Naive B cell (primary cell): ENCODE measurements around the gene NXPH4. TPM values are rescaled to one million over a fixed set of nuclear protein-coding genes. Genes with fewer than 3 reads are reported as not detected.

Source experiments
- ATAC-seq, 2 donors: fragments of 150-1000 bp; cut with Tn5 transposase; 2 replicates each; pipeline ENCODE4 v1.10.0; 2021; ENCODE audit warnings: low read depth in 2 of 2, mild to moderate bottlenecking in 2 of 2, moderate library complexity in 2 of 2
- DNase-seq: peaks from one replicate; pipeline ENCODE4 v3.0.0; 2022
- H3K27ac Mint-ChIP-seq, 6 donors: one replicate each; pipeline ENCODE4 v1.8.0; 2020 to 2022; ENCODE audit warnings: mild to moderate bottlenecking in 6 of 6, mixed read lengths in 6 of 6, moderate library complexity in 5 of 6, inconsistent platforms in 2 of 6
- H3K27me3 Mint-ChIP-seq, 3 donors: one replicate each; pipeline ENCODE4 v1.8.0; 2021 to 2022; ENCODE audit warnings: mixed read lengths in 3 of 3, mild to moderate bottlenecking in 1 of 3
- H3K36me3 Mint-ChIP-seq, 2 donors: one replicate each; pipeline ENCODE4 v1.8.0; 2020 to 2022; ENCODE audit warnings: mixed read lengths in 2 of 2, inconsistent platforms in 1 of 2, mild to moderate bottlenecking in 1 of 2
- H3K4me1 Mint-ChIP-seq, 3 donors: one replicate each; pipeline ENCODE4 v1.8.0; 2020 to 2022; ENCODE audit warnings: mixed read lengths in 3 of 3, inconsistent platforms in 1 of 3, mild to moderate bottlenecking in 1 of 3, moderate library complexity in 1 of 3
- H3K4me3 Mint-ChIP-seq, 8 donors: one replicate each; pipeline ENCODE4 v1.8.0; 2020 to 2022; ENCODE audit warnings: mild to moderate bottlenecking in 8 of 8, mixed read lengths in 8 of 8, moderate library complexity in 8 of 8, inconsistent platforms in 2 of 8
- H3K9me3 Mint-ChIP-seq, 7 donors: one replicate each; pipeline ENCODE4 v1.8.0; 2020 to 2022; ENCODE audit warnings: mixed read lengths in 7 of 7, mild to moderate bottlenecking in 5 of 7, inconsistent platforms in 2 of 7, moderate library complexity in 1 of 7
- polyA plus RNA-seq, 6 donors: library from polyadenylated mRNA; unstranded; fragments of 300-500 nt; fragmentation: Illumina TruSeq; gene quantifications; one replicate each; pipeline ENCODE4 v1.2.3, GENCODE V29; 2021; ENCODE audit warnings: low read depth in 6 of 6

The NXPH4 gene
- polyA plus RNA-seq, 6 donors from 2014 or later = 1.2 to 4.9 (median 2.8) TPM

DNA sequence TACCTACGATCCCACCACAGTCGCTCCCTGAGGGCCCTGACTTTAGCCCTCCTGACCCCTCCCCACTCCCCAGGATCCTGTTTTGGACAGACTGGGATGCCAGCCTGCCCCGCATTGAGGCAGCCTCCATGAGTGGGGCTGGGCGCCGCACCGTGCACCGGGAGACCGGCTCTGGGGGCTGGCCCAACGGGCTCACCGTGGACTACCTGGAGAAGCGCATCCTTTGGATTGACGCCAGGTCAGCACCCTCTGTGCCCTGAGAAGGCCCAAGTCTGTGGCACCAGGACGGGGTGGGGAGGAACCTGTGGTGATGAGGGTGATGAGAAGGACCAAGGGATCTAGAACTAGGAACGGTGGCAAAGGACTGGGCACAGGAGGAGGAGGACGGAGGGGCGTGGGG lies 39.2 kb upstream of the NXPH4 start:
- peaks cover 0 to 11% (median 0%) of the 10 kb centered on the region in 3 donors for H3K4me1 Mint-ChIP-seq
- H3K9me3 Mint-ChIP-seq = no peaks in the 10 kb centered on the region
- H3K27me3 Mint-ChIP-seq = peaks cover 0 to 12% (median 8%) of the 10 kb centered on the region in 3 donors
- ATAC-seq (no peak), DNase-seq (no peak)
- H3K4me3 Mint-ChIP-seq = no peak overlapping the region
- H3K27ac Mint-ChIP-seq = no peak overlapping the region
- no peaks in the 10 kb centered on the region for H3K36me3 Mint-ChIP-seq

- no peak overlapping the region for H3K27ac Mint-ChIP-seq
- ATAC-seq (no peak), DNase-seq (no peak)
- H3K9me3 Mint-ChIP-seq = no peaks in the 10 kb centered on the region
- H3K36me3 Mint-ChIP-seq = no peaks in the 10 kb centered on the region
- no peak overlapping the region for H3K4me3 Mint-ChIP-seq
- peaks cover 4 to 13% (median 5%) of the 10 kb centered on the region in 3 donors for H3K4me1 Mint-ChIP-seq
- peaks cover 0 to 8% (median 3%) of the 10 kb centered on the region in 3 donors for H3K27me3 Mint-ChIP-seq
Observed at GRCh38 chr12:57178213-57178612, 38.4 kb upstream of the NXPH4 start.

GRCh38 chr12:57179331-57180086 lies 37.1 kb upstream of the NXPH4 start:
- no peak for DNase-seq
- no peaks in the 10 kb centered on the region for H3K9me3 Mint-ChIP-seq
- peak overlapping the region in 1 of 8 donors; percentile 41 for H3K4me3 Mint-ChIP-seq
- ATAC-seq = no peak
- H3K27ac Mint-ChIP-seq = no peak overlapping the region
- peaks cover 0 to 6% (median 0%) of the 10 kb centered on the region in 3 donors for H3K27me3 Mint-ChIP-seq
- peaks cover 4 to 13% (median 6%) of the 10 kb centered on the region in 3 donors for H3K4me1 Mint-ChIP-seq
- no peaks in the 10 kb centered on the region for H3K36me3 Mint-ChIP-seq

DNA sequence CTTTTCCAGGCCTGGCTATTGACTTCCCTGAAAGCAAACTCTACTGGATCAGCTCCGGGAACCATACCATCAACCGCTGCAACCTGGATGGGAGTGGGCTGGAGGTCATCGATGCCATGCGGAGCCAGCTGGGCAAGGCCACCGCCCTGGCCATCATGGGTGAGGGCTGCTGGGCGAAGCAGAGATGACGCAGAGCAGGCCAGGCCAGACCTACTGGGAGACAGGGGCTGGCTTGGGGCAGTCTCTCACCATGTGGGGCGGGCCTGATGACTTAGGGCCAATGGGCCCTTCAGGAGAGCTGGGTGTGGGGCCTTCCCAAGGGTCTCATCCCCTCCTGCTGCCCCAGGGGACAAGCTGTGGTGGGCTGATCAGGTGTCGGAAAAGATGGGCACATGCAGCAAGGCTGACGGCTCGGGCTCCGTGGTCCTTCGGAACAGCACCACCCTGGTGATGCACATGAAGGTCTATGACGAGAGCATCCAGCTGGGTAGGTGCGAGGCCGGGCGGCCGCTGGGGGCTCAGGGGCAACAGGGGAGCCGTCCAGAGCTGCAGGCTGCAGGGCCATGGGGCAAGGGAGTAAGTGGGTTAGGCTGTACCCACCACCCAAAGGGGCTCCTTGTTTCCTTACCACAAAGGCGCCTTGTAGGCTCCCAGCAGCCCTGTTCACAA lies 36.1 kb upstream of the NXPH4 start:
- H3K27ac Mint-ChIP-seq = no peak overlapping the region
- H3K27me3 Mint-ChIP-seq = peaks cover 0 to 6% (median 0%) of the 10 kb centered on the region in 3 donors
- no peak overlapping the region for H3K4me3 Mint-ChIP-seq
- ATAC-seq = no peak
- H3K36me3 Mint-ChIP-seq = no peaks in the 10 kb centered on the region
- H3K4me1 Mint-ChIP-seq = peaks cover 4 to 13% (median 6%) of the 10 kb centered on the region in 3 donors
- no peak for DNase-seq
- no peaks in the 10 kb centered on the region for H3K9me3 Mint-ChIP-seq

DNA sequence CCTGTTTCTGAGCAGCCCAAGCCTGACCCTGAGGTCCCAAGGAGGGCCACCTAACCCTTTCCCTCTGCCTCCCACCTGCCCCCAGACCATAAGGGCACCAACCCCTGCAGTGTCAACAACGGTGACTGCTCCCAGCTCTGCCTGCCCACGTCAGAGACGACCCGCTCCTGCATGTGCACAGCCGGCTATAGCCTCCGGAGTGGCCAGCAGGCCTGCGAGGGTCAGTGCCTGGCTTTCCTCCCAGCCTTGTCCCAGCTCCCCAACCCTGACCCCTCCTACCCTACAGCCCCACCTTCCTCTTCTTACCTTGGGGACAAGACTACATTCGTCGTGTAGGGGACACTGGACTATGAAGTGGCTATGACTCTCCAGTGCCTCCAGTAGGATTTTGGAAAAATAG lies 35.5 kb upstream of the NXPH4 start:
- ATAC-seq (no peak), DNase-seq (no peak)
- Mint-ChIP-seq H3K9me3 (no peaks in the 10 kb centered on the region), H3K27ac (no peak overlapping the region), H3K36me3 (no peaks in the 10 kb centered on the region), H3K4me3 (no peak overlapping the region), H3K4me1 (peaks cover 4 to 13% (median 6%) of the 10 kb centered on the region in 3 donors), H3K27me3 (peaks cover 0 to 6% (median 0%) of the 10 kb centered on the region in 3 donors)

DNA sequence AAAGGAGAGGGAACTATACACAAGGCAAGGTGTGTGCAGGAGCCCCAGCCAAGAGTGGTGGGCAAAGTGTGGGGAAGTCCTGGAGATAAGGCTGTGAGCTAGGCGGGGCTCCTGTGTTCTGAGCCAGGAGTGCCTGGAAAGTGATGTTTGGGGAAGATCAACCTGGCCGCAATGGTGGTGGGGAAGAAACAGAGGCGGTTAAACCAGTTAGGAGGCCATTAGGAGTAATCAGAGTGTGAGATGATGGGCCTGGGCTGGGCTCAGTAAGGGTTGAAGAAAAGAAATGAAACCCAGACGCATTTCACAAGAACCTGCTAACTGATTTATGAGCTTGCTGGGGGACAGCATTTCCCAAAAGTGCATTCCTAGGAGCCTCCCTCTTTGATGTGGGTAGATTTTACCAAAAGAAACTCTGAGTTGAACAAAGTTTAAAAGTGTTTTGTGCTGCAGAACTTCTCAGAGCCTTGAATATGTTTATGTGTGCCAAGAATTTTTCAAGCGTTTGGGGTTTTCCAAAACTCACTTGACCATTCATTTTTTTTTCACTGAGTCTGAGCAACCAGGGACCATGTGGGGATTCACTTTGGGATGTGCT lies 34.9 kb upstream of the NXPH4 start:
- Mint-ChIP-seq H3K9me3 (no peaks in the 10 kb centered on the region), H3K27ac (no peak overlapping the region), H3K27me3 (peaks cover 0 to 6% (median 0%) of the 10 kb centered on the region in 3 donors), H3K36me3 (no peaks in the 10 kb centered on the region), H3K4me1 (peaks cover 4 to 13% (median 6%) of the 10 kb centered on the region in 3 donors), H3K4me3 (no peak overlapping the region)
- no peak for ATAC-seq
- DNase-seq = no peak

- Mint-ChIP-seq H3K36me3 (no peaks in the 10 kb centered on the region), H3K27me3 (peaks cover 0 to 5% (median 0%) of the 10 kb centered on the region in 3 donors), H3K4me3 (no peak overlapping the region), H3K27ac (peak overlapping the region in 2 of 6 donors; percentile 23 to 58), H3K4me1 (peaks cover 4 to 12% (median 6%) of the 10 kb centered on the region in 3 donors), H3K9me3 (no peaks in the 10 kb centered on the region)
- DNase-seq = peak; percentile 78
- ATAC-seq = peak; percentile 98
Observed at GRCh38 chr12:57182918-57183575, 33.5 kb upstream of the NXPH4 start.

GRCh38 chr12:57183939-57184725 lies 32.5 kb upstream of the NXPH4 start:
- Mint-ChIP-seq H3K36me3 (no peaks in the 10 kb centered on the region), H3K4me1 (peaks cover 4 to 7% (median 6%) of the 10 kb centered on the region in 3 donors)

GRCh38 chr12:57185403-57185802 lies 31.2 kb upstream of the NXPH4 start:
- DNase-seq (no peak), ATAC-seq (no peak)
- no peak overlapping the region for H3K4me3 Mint-ChIP-seq
- no peaks in the 10 kb centered on the region for H3K36me3 Mint-ChIP-seq
- H3K4me1 Mint-ChIP-seq = peaks cover 4 to 7% (median 6%) of the 10 kb centered on the region in 3 donors
- no peaks in the 10 kb centered on the region for H3K9me3 Mint-ChIP-seq
- no peak overlapping the region for H3K27ac Mint-ChIP-seq
- no peaks in the 10 kb centered on the region for H3K27me3 Mint-ChIP-seq

More at GRCh38 chr12:57183939-57184725, 32.5 kb upstream of the NXPH4 start:
- no peaks in the 10 kb centered on the region for H3K27me3 Mint-ChIP-seq
- H3K9me3 Mint-ChIP-seq = no peaks in the 10 kb centered on the region
- H3K4me3 Mint-ChIP-seq = no peak overlapping the region
- DNase-seq (no peak), ATAC-seq (no peak)
- peak overlapping the region in 1 of 6 donors; percentile 47 for H3K27ac Mint-ChIP-seq

GRCh38 chr12:57185906-57186508 lies 30.6 kb upstream of the NXPH4 start:
- Mint-ChIP-seq H3K36me3 (no peaks in the 10 kb centered on the region), H3K27ac (peak overlapping the region in 1 of 6 donors; percentile 70), H3K27me3 (no peaks in the 10 kb centered on the region), H3K4me3 (no peak overlapping the region), H3K9me3 (no peaks in the 10 kb centered on the region), H3K4me1 (peaks cover 4 to 7% (median 6%) of the 10 kb centered on the region in 3 donors)
- ATAC-seq (no peak), DNase-seq (no peak)

DNA sequence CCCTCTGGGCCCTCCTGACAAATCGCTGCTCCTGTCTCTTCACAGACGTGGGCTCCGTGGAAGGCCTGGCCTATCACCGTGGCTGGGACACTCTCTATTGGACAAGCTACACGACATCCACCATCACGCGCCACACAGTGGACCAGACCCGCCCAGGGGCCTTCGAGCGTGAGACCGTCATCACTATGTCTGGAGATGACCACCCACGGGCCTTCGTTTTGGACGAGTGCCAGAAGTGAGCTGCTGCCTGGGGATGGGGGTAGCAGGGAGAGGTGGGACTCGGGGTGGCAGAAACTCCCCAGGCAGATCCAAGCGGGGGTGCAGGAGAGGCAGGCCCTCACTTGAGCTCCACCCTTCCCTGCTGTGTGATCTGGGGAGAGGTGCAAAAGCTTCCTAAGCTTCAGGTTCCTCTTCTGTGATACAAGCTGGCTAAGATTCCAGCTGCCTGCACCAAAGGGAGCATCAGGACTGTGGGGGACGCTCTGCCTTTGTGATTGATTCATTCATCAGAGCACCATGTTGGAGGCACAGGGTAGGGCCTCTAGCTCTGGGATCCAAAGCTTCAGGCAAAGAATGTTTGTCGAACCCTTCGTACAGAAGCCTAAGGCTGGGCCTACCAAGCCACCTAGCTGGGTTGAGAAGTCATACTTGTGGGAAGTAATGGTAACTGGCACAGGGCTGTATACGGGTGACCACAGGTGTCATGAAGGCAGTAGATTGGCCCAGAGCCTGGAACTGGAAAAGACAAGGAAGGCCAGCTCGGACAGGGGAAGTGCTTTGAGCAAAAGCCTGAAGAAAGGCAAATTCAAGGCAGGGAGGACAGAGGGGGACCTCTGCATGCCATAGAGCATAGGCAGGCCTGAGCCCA lies 29.1 kb upstream of the NXPH4 start:
- Mint-ChIP-seq H3K27ac (peak overlapping the region in 3 of 6 donors; percentile 15 to 78 (median 30)), H3K27me3 (peaks cover 5 to 12% (median 6%) of the 10 kb centered on the region in 3 donors), H3K4me1 (peaks cover 6 to 9% (median 7%) of the 10 kb centered on the region in 3 donors), H3K9me3 (no peaks in the 10 kb centered on the region), H3K4me3 (no peak overlapping the region), H3K36me3 (no peaks in the 10 kb centered on the region)
- ATAC-seq = no peak
- DNase-seq = no peak

- DNase-seq (no peak), ATAC-seq (no peak)
- Mint-ChIP-seq H3K27me3 (peaks cover 5 to 12% (median 7%) of the 10 kb centered on the region in 3 donors), H3K4me1 (peaks cover 2 to 6% (median 3%) of the 10 kb centered on the region in 3 donors), H3K4me3 (no peak overlapping the region), H3K9me3 (no peaks in the 10 kb centered on the region), H3K27ac (peak overlapping the region in 1 of 6 donors; percentile 15), H3K36me3 (no peaks in the 10 kb centered on the region)
Observed at GRCh38 chr12:57188090-57188425, 28.5 kb upstream of the NXPH4 start.
